ENCODE data around the gene GMIP. TPM values are rescaled to one million over a fixed set of nuclear protein-coding genes. Genes with fewer than 3 reads are reported as not detected.
"Not testable (repeated sequence)": the region's sequence is repeated elsewhere in the genome, so short reads cannot be mapped to it uniquely, and the experiment has no call there.

Gene GMIP
- total RNA-seq, 3 donors from 2014 or later: 18.1 to 35.5 (median 33.1) TPM

DNA sequence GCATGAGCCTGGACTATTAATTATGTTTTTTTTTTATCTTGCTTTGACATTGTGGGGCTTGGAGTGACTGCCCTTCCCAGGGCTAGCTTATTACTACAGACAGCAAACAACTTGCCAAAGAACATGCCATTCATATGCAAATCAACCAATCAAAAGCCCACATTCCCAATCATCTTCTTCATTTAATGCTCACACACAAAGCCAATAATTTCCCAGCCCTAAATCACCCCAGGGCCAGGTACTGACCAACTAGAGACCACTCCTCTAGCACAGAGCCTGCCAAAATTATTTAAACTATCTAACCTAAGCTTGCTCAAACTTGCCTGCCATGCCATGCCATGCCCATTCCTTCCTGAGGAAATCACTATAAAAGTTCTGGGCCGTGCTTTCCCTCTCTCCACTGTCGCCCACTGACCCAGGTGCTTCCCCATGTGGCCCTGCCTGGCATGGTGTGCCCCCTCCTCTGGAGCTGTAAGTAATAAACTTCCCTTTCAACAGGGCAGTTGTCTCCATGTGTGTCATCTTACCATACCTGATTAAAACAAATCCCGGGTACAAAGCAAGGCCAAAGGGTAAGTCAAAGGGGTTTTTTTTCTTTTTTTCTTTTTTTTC, 40.6 kb downstream of the GMIP start:
- TF ChIP-seq, protein P1, sequence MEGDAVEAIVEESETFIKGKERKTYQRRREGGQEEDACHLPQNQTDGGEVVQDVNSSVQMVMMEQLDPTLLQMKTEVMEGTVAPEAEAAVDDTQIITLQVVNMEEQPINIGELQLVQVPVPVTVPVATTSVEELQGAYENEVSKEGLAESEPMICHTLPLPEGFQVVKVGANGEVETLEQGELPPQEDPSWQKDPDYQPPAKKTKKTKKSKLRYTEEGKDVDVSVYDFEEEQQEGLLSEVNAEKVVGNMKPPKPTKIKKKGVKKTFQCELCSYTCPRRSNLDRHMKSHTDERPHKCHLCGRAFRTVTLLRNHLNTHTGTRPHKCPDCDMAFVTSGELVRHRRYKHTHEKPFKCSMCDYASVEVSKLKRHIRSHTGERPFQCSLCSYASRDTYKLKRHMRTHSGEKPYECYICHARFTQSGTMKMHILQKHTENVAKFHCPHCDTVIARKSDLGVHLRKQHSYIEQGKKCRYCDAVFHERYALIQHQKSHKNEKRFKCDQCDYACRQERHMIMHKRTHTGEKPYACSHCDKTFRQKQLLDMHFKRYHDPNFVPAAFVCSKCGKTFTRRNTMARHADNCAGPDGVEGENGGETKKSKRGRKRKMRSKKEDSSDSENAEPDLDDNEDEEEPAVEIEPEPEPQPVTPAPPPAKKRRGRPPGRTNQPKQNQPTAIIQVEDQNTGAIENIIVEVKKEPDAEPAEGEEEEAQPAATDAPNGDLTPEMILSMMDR (IDR thresholded peaks at IDR 0.05): no peak
- peaks cover 13% of the 10 kb centered on the region for H3K4me1 ChIP-seq (ENCODE audit: low read depth)
- DNase-seq (no peak), ATAC-seq (peak; percentile 10)
- H3K4me3 ChIP-seq: no peak overlapping the region
- H3K36me3 ChIP-seq (ENCODE audit: low read depth): no peaks in the 10 kb centered on the region
- no peaks in the 10 kb centered on the region for H3K9me3 ChIP-seq
- intact Hi-C loops (cut with DNase I, micrococcal nuclease): no loop called here

GRCh38 chr19:19602136-19602712, 41.2 kb downstream of the GMIP start:
- ATAC-seq (peak; percentile 67), DNase-seq (peak in 1 of 3 donors; percentile 50)
- Histone ChIP-seq H3K4me1 (ENCODE audit: low read depth) (peaks cover 13% of the 10 kb centered on the region), H3K4me3 (no peak overlapping the region), H3K9me3 (no peaks in the 10 kb centered on the region), H3K36me3 (ENCODE audit: low read depth) (no peaks in the 10 kb centered on the region)
- TF ChIP-seq, protein P1 (IDR thresholded peaks at IDR 0.05): no peak
- intact Hi-C loops (cut with DNase I, micrococcal nuclease): no loop called here

DNA sequence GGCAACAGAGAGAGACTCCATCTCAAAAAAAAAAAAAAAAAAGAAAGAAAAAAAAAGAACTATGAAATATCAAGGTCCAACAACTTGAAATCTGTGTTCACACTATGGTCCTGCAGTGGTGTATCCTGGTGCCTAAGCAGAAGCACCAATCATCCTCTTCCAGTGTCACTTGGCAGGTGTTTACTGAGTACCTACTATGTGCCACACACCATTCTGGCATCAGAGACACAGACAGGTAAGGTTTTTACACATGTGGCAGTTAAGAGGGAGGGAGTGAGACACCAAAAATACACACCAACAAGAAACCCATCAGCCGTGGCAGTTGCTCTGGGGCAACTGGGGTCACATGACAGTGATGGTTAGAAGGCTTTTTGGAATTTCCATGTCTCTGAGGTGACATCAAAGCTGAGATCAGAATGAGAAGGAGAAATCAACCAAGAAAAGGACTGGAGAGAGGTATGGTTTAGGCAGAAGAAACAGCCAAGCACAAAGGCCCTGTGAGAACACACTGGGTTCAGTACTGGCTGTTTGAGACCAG, 42.6 kb downstream of the GMIP start:
- Histone ChIP-seq H3K36me3 (ENCODE audit: low read depth) (no peaks in the 10 kb centered on the region), H3K9me3 (no peaks in the 10 kb centered on the region), H3K4me3 (no peak overlapping the region), H3K4me1 (ENCODE audit: low read depth) (peaks cover 13% of the 10 kb centered on the region)
- no peak for DNase-seq
- TF ChIP-seq, protein P1 (IDR thresholded peaks at IDR 0.05): no peak
- intact Hi-C loops (cut with DNase I, micrococcal nuclease): no loop called here
- no peak for ATAC-seq

- intact Hi-C loops (cut with DNase I, micrococcal nuclease); H3K4me3 ChIP-seq; DNase-seq; H3K9me3 ChIP-seq; H3K36me3 ChIP-seq (ENCODE audit: low read depth): not testable (repeated sequence)
- peaks cover 19% of the 10 kb centered on the region for H3K4me1 ChIP-seq (ENCODE audit: low read depth)
- peak; percentile 31 for ATAC-seq
Measured at GRCh38 chr19:19598728-19599451, 44.6 kb downstream of the GMIP start.

DNA sequence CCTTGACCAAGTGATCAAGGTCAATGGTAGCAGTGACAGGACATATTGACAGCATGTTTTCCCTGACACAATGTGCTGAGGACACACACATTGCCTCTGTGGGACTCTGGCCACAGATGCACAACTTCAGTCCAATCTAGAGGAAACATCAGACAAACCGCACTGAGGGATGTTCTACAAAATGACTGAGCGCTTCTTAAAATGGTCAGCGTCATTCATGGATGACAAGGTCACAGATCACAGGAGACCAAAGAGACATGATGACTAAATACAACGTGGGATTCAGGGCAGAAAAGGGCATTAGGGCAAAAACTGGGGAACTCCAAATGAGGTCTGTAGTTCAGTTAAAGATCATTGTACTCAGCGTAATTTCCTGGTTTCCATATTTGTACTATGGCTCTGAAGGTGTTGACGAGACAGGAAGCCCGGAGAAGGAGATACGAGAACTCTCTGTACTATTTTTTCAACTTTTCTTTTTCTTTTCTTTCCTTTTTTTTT, 45.6 kb downstream of the GMIP start:
- Histone ChIP-seq H3K4me1 (ENCODE audit: low read depth) (peaks cover 15% of the 10 kb centered on the region), H3K4me3 (no peak overlapping the region), H3K36me3 (ENCODE audit: low read depth) (no peaks in the 10 kb centered on the region), H3K9me3 (no peaks in the 10 kb centered on the region)
- DNase-seq: no peak
- intact Hi-C loops (cut with DNase I, micrococcal nuclease): no loop called here
- TF ChIP-seq, protein P1 (IDR thresholded peaks at IDR 0.05): no peak
- peak; percentile 45 for ATAC-seq

All from mucosa of descending colon (tissue), 3 donors.